ENCODE data around the gene CTNNA2.
"Not testable (repeated sequence)": the region's sequence is repeated elsewhere in the genome, so short reads cannot be mapped to it uniquely, and the experiment has no call there.

CTNNA2 gene

GRCh38 chr2:80111185-80111584 lies 598.3 kb downstream of the CTNNA2 start:
- DNase-seq, result no peak

GRCh38 chr2:80112790-80113189 lies 599.9 kb downstream of the CTNNA2 start:
- DNase-seq, result no peak

GRCh38 chr2:80113399-80113798 lies 600.5 kb downstream of the CTNNA2 start:
- DNase-seq, result no peak

- no peak for DNase-seq
Observed at GRCh38 chr2:80114812-80115211, 602.0 kb downstream of the CTNNA2 start.

- DNase-seq, result no peak
Observed at GRCh38 chr2:80117401-80117800, 604.5 kb downstream of the CTNNA2 start.

- DNase-seq, result no peak
Observed at GRCh38 chr2:80120866-80121265, 608.0 kb downstream of the CTNNA2 start.

GRCh38 chr2:80122675-80123074 lies 609.8 kb downstream of the CTNNA2 start:
- DNase-seq, result no peak

GRCh38 chr2:80126596-80127189 lies 613.8 kb downstream of the CTNNA2 start:
- DNase-seq, result no peak

GRCh38 chr2:80128080-80128479 lies 615.2 kb downstream of the CTNNA2 start:
- DNase-seq, result no peak

- DNase-seq, result no peak
Observed at GRCh38 chr2:80132281-80132680, 619.4 kb downstream of the CTNNA2 start.

GRCh38 chr2:80135001-80135400 lies 622.1 kb downstream of the CTNNA2 start:
- no peak for DNase-seq

GRCh38 chr2:80136338-80136737 lies 623.5 kb downstream of the CTNNA2 start:
- no peak for DNase-seq

- DNase-seq, result no peak
Observed at GRCh38 chr2:80139001-80139400, 626.1 kb downstream of the CTNNA2 start.

- DNase-seq, result no peak
Observed at GRCh38 chr2:80141007-80141726, 628.3 kb downstream of the CTNNA2 start.

GRCh38 chr2:80145499-80145898 lies 632.6 kb downstream of the CTNNA2 start:
- DNase-seq, result no peak

- DNase-seq, result not testable (repeated sequence)
Observed at GRCh38 chr2:80146757-80147156, 633.9 kb downstream of the CTNNA2 start.

GRCh38 chr2:80147690-80148089 lies 634.8 kb downstream of the CTNNA2 start:
- DNase-seq, result no peak

GRCh38 chr2:80148906-80149305 lies 636.1 kb downstream of the CTNNA2 start:
- DNase-seq, result no peak

GRCh38 chr2:80149991-80150390 lies 637.1 kb downstream of the CTNNA2 start:
- no peak for DNase-seq

- no peak for DNase-seq
Observed at GRCh38 chr2:80151248-80151647, 638.4 kb downstream of the CTNNA2 start.

GRCh38 chr2:80151651-80152050 lies 638.8 kb downstream of the CTNNA2 start:
- DNase-seq, result no peak

GRCh38 chr2:80153151-80153550 lies 640.3 kb downstream of the CTNNA2 start:
- DNase-seq, result no peak

- no peak for DNase-seq
Observed at GRCh38 chr2:80153768-80154167, 640.9 kb downstream of the CTNNA2 start.

GRCh38 chr2:80154231-80154915 lies 641.5 kb downstream of the CTNNA2 start:
- no peak for DNase-seq

All from activated CD4-positive, CD25-positive, alpha-beta regulatory T cell treated with anti-CD3 and anti-CD28 coated beads, Interleukin-2, amount 50 U/mL, for 72 hours (primary cell).